Gastrocnemius medialis (tissue), 4 donors: Measurements from ENCODE around the gene MCAM. TPM values are rescaled to one million over a fixed set of nuclear protein-coding genes. Genes with fewer than 3 reads are reported as not detected.

Source experiments
- ATAC-seq, 2 donors: fragments of 150-250 bp; one replicate each; pipeline ENCODE4 v1.9.1; 2016
- DNase-seq, 2 donors: peaks; one replicate each; pipeline ENCODE4 v3.0.0-alpha.2; 2019
- H3K27ac ChIP-seq, 4 donors: fragments of 200-600 bp; sonication (generic); 1 replicate in 1 of 4; 2 replicates in 3 of 4; pipeline ENCODE4 v1.5.1; 2016 to 2018; ENCODE audit warnings: mild to moderate bottlenecking in 2 of 4, moderate library complexity in 1 of 4
- H3K27me3 ChIP-seq, 3 donors: fragments of 200-600 bp; sonication (generic) in 2 of 3; 1 replicate in 1 of 3; 2 replicates in 2 of 3; pipeline versions ENCODE4 v1.5.1 to v1.6.0; 2016 to 2019; ENCODE audit warnings: mild to moderate bottlenecking in 1 of 3, moderate library complexity in 1 of 3
- H3K36me3 ChIP-seq, 2 donors: fragments of 200-600 bp; sonication (generic) in 1 of 2; one replicate each; pipeline ENCODE4 v1.5.1; 2017 to 2018
- H3K4me1 ChIP-seq, 2 donors: fragments of 200-600 bp; sonication (generic) in 1 of 2; one replicate each; pipeline ENCODE4 v1.5.1; 2016 to 2017; ENCODE audit warnings: mild to moderate bottlenecking in 2 of 2
- H3K4me3 ChIP-seq, 4 donors: fragments of 200-600 bp; sonication (generic) in 3 of 4; 1 replicate in 1 of 4; 2 replicates in 3 of 4; pipeline ENCODE4 v1.5.1; 2016 to 2019; ENCODE audit warnings: mild to moderate bottlenecking in 2 of 4
- H3K9me3 ChIP-seq, 3 donors: fragments of 200-600 bp; sonication (generic) in 2 of 3; 1 replicate in 1 of 3; 2 replicates in 2 of 3; pipeline ENCODE4 v1.5.1; 2016 to 2019
- POLR2A ChIP-seq, 2 donors: fragments of 450-650 bp; IDR thresholded peaks; one replicate each; pipeline ENCODE4 v1.6.1; 2017; ENCODE audit warnings: antibody characterized with exemption in 2 of 2, mild to moderate bottlenecking in 2 of 2, moderate library complexity in 2 of 2
- in situ Hi-C, 4 donors: fragments of 200-750 bp; cut with MboI; loops; one replicate each; pipeline versions ENCODE4 v1.15.0 to v1.8.0; 2017; ENCODE audit warnings: low sequenced_read_pairs in 4 of 4
- intact Hi-C: fragments of 100-400 bp; cut with DNase I; formaldehyde crosslinking; loops from one replicate; pipeline ENCODE4 v1.15.1; 2023; ENCODE audit warnings: low total_unique reads
- total RNA-seq, 4 donors: library from RNA; depleted of rRNA; stranded (reverse); fragments of >200 nt; gene quantifications; one replicate each; pipeline versions ENCODE4 v1.1.0 to v1.2.3, GENCODE V29; 2016
- TF ChIP-seq, protein P1 (sequence below), 5 experiments: fragments of 450-650 bp in 3 of 5; fragments of 200-600 bp in 2 of 5; sonication (generic) in 2 of 5; IDR thresholded peaks in 4 of 5; conservative IDR thresholded peaks in 1 of 5; 1 replicate in 4 of 5; 2 replicates in 1 of 5; pipeline ENCODE4 v1.5.1; 2016 to 2019; ENCODE audit warnings: antibody characterized with exemption in 5 of 5, mild to moderate bottlenecking in 3 of 5, moderate library complexity in 3 of 5

MCAM gene
- total RNA-seq, 4 donors from 2014 or later = 22.6 to 193 (median 123) TPM

DNA sequence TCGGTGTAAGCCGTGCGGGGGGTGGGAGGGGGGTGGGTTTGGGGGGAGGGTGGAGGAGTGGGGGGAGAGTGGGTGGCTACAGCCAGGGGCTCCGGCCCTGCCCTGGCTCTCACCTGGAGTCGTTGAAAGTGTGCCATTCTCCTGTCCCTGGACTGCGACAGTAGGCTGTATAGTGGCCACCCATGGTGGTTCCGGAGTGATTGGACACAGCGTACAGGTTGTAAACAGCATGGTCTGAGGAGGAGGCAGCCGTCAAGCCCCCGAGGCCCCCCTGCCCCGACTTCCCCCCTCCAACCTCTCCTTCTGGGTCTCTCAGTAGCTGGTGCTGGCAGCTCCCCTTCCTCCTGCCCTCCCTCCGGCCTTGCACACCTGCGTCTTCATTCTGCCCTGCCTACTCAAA lies 40.1 kb upstream of the MCAM start:
- no peak for TF ChIP-seq POLR2A (IDR thresholded peaks at IDR 0.05)
- TF ChIP-seq, protein P1, sequence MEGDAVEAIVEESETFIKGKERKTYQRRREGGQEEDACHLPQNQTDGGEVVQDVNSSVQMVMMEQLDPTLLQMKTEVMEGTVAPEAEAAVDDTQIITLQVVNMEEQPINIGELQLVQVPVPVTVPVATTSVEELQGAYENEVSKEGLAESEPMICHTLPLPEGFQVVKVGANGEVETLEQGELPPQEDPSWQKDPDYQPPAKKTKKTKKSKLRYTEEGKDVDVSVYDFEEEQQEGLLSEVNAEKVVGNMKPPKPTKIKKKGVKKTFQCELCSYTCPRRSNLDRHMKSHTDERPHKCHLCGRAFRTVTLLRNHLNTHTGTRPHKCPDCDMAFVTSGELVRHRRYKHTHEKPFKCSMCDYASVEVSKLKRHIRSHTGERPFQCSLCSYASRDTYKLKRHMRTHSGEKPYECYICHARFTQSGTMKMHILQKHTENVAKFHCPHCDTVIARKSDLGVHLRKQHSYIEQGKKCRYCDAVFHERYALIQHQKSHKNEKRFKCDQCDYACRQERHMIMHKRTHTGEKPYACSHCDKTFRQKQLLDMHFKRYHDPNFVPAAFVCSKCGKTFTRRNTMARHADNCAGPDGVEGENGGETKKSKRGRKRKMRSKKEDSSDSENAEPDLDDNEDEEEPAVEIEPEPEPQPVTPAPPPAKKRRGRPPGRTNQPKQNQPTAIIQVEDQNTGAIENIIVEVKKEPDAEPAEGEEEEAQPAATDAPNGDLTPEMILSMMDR (IDR thresholded peaks at IDR 0.05 in 4 of 5, conservative IDR thresholded peaks at IDR 0.05 in 1 of 5) = no peak
- no peaks in the 10 kb centered on the region for H3K27me3 ChIP-seq
- intact Hi-C loops (no loop called here), in situ Hi-C loops (loop anchor here in 1 of 4 donors (10.0 kb wide), 1 partner anchor 118 kb away; no protein-coding TSS in a partner anchor)
- peak overlapping the region; percentile 96 to 99 (median 98) for H3K27ac ChIP-seq
- DNase-seq = peak in 1 of 2 donors; percentile 31
- H3K4me1 ChIP-seq = peaks cover 38 to 40% of the 10 kb centered on the region in 2 donors
- H3K36me3 ChIP-seq = peaks cover 0 to 36% of the 10 kb centered on the region in 2 donors
- peak overlapping the region; percentile 42 to 56 (median 48) for H3K4me3 ChIP-seq
- no peak for ATAC-seq
- no peaks in the 10 kb centered on the region for H3K9me3 ChIP-seq

DNA sequence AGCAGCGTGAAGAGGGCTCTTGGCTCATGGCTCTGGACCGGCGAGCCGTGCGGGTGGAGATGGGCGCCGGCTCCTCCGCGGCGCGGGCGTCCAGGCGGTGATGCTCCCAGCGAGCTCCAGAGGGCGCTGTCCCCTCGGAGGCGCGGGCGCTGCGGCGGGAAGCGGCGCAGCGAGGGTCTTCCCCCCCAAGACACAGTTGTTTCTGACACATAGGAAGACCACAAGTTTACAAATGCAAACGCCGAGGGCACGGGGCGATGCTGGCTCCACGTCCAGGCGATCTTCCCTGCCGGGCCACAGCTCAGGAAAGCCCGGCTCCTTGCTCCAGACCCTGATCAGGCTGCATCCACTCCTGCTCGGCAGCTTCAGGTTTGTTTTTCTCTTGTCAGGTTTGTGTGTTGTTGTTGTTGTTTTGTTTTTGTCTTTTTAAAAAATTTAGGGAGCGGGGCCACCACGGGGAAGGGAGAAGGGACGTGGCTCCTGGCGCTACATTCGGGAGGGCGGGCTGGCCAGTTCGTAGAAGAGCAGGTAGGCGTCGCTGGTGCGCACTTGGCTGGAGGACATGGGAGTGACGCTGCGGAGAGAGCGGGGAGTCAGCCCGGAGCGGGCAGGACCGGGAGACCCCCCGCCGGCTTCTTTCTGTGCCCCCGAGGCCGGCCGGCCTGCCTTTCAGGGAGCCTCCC lies 39.6 kb upstream of the MCAM start:
- in situ Hi-C loops (loop anchor here in 1 of 4 donors (10.0 kb wide), 1 partner anchor 118 kb away; no protein-coding TSS in a partner anchor), intact Hi-C loops (loop anchor here (1.0 kb wide), 1 partner anchor 18 kb away; no protein-coding TSS in a partner anchor)
- peak overlapping the region; percentile 96 to 99 (median 98) for H3K27ac ChIP-seq
- ATAC-seq (peak; percentile 38 to 48), DNase-seq (peak in 1 of 2 donors; percentile 80)
- peaks cover 0 to 36% of the 10 kb centered on the region in 2 donors for H3K36me3 ChIP-seq
- TF ChIP-seq, protein P1 (IDR thresholded peaks at IDR 0.05 in 4 of 5, conservative IDR thresholded peaks at IDR 0.05 in 1 of 5) = peak; percentile 87 to 99 (median 92)
- TF ChIP-seq POLR2A (IDR thresholded peaks at IDR 0.05) = peak in 1 of 2 donors; percentile 27
- H3K4me3 ChIP-seq = peak overlapping the region; percentile 42 to 56 (median 48)
- no peaks in the 10 kb centered on the region for H3K27me3 ChIP-seq
- H3K9me3 ChIP-seq = no peaks in the 10 kb centered on the region
- H3K4me1 ChIP-seq = peaks cover 33 to 34% of the 10 kb centered on the region in 2 donors

DNA sequence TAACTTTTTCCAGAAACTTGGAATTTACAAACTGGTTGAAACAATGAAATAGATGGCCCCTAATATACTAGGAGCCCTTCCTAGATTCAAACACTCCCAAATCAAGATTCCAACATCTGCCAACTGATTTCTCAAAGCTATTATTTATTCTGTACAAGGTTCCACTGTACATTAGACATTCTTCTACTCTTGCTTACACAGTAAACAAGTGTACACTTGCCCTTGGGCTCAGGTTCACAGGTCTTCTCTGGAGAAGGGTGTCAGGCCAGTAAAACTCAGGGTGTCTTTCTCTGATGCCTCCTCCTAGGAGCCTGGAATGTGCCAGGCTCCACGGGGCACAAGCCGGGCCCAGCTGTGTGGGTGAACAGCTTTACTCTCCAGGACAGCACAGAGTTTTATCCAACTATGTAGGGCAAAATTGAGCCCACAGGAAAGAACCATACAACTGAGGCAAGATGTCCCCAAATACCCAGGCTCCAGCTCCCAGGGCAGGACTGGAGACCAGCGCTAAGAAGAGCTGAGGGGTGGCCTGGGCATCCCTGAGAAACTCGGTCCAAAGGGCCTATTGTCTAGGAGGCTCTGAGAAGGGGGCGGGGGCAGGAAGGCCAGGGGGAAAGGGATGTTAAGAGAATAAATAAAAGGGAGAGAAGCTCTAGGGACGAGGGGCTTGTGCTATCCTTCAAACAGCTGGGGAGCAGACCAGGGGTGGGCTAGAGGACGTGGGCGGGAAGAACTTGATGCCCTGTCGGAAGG lies 38.3 kb upstream of the MCAM start:
- no peak overlapping the region for H3K4me3 ChIP-seq
- ATAC-seq (no peak), DNase-seq (no peak)
- intact Hi-C loops (no loop called here), in situ Hi-C loops (loop anchor here in 1 of 4 donors (10.0 kb wide), 1 partner anchor 120 kb away; no protein-coding TSS in a partner anchor)
- H3K36me3 ChIP-seq = peaks cover 0 to 36% of the 10 kb centered on the region in 2 donors
- no peaks in the 10 kb centered on the region for H3K9me3 ChIP-seq
- H3K4me1 ChIP-seq = peaks cover 24 to 27% of the 10 kb centered on the region in 2 donors
- H3K27ac ChIP-seq = peak overlapping the region; percentile 96 to 99 (median 98)
- no peak for TF ChIP-seq POLR2A (IDR thresholded peaks at IDR 0.05)
- TF ChIP-seq, protein P1 (IDR thresholded peaks at IDR 0.05 in 4 of 5, conservative IDR thresholded peaks at IDR 0.05 in 1 of 5) = no peak
- H3K27me3 ChIP-seq = no peaks in the 10 kb centered on the region

DNA sequence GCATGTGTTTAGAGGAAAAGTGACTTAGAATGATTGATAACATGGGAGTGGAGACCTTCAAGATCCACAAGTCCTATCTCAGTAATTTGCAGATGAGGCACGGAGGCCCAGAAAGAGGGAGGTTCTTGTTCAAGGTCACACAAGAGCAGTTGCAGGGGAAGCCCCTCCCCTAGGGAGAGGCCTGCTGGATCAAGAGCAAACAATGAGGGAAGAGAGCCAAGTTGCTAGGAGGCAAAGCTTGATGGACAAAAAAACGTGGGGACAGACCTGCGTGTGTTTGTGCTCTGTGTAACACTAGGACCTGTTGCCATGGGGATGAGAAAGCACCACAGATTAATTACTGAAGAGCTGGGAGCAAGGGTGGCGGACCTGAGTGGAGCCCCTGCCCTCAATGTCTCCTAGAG lies 35.9 kb upstream of the MCAM start:
- peak in 1 of 2 donors; percentile 26 for DNase-seq
- in situ Hi-C loops = loop anchor here in 1 of 4 donors (10.0 kb wide), 1 partner anchor 122 kb away; no protein-coding TSS in a partner anchor
- intact Hi-C loops = no loop called here

More for the DNA sequence above, 35.9 kb upstream of the MCAM start:
- no peak for ATAC-seq
- no peaks in the 10 kb centered on the region for H3K9me3 ChIP-seq
- H3K4me3 ChIP-seq = no peak overlapping the region
- TF ChIP-seq, protein P1 (IDR thresholded peaks at IDR 0.05 in 4 of 5, conservative IDR thresholded peaks at IDR 0.05 in 1 of 5) = no peak
- H3K27ac ChIP-seq = peak overlapping the region; percentile 30 to 98 (median 56)
- H3K27me3 ChIP-seq = no peaks in the 10 kb centered on the region
- peaks cover 18 to 19% of the 10 kb centered on the region in 2 donors for H3K4me1 ChIP-seq
- peaks cover 0 to 15% of the 10 kb centered on the region in 2 donors for H3K36me3 ChIP-seq
